B cell (primary cell): ENCODE data around the gene NUDT9. TPM values are rescaled to one million over a fixed set of nuclear protein-coding genes. Genes with fewer than 3 reads are reported as not detected.

ENCODE experiments used
- ATAC-seq: fragments of 200-7000 bp; cut with Tn5 transposase; one replicate; pipeline ENCODE4 v1.10.0; 2021; ENCODE audit warnings: low read depth, mild to moderate bottlenecking, moderate number of reproducible peaks, moderate library complexity
- CTCF ChIA-PET: fragments of 350-600 bp; sonication (Branson Sonifier 250); formaldehyde crosslinking; loops from one replicate; lab custom pipeline; 2021; ENCODE audit warnings: antibody characterized with exemption, inconsistent platforms; lab: Charles Lee
- POLR2A ChIA-PET: fragments of 350-600 bp; sonication (Branson Sonifier 250); formaldehyde crosslinking; loops from one replicate; lab custom pipeline; 2021; ENCODE audit warnings: antibody characterized with exemption; lab: Charles Lee
- DNase-seq: peaks from one replicate; pipeline ENCODE4 v3.0.0; 2013
- H2AFZ ChIP-seq: 2 replicates; pipeline ENCODE4 v1.6.1; 2012; ENCODE audit warnings: mild to moderate bottlenecking, low read depth, low read length; ENCODE audit not compliant: insufficient read depth, poor library complexity, severe bottlenecking
- H3K27ac ChIP-seq, 2 donors: 1 replicate in 1 of 2; 2 replicates in 1 of 2; pipeline ENCODE4 v1.5.1; 2012 to 2013; ENCODE audit warnings: low read length in 2 of 2, mild to moderate bottlenecking in 2 of 2, moderate library complexity in 1 of 2
- H3K27me3 ChIP-seq, 4 experiments: fragments of 200-600 bp in 1 of 4; sonication (generic) in 1 of 4; replicated peaks in 1 of 4; 1 replicate in 2 of 4; 2 replicates in 2 of 4; pipeline versions ENCODE4 v1.6.1 to v1.7.0; 2013 to 2016; ENCODE audit warnings: low read length in 3 of 4, mild to moderate bottlenecking in 2 of 4, mixed read lengths in 1 of 4, moderate library complexity in 1 of 4; ENCODE audit not compliant: insufficient read depth in 4 of 4, control insufficient read depth in 3 of 4; ENCODE audit errors: control extremely low read depth in 1 of 4
- H3K36me3 ChIP-seq, 2 experiments: replicated peaks in 1 of 2; 1 replicate in 1 of 2; 2 replicates in 1 of 2; pipeline versions ENCODE4 v1.6.1 to v1.7.1; 2013; ENCODE audit warnings: low read length in 1 of 2; ENCODE audit not compliant: insufficient read depth in 2 of 2, control insufficient read depth in 1 of 2; ENCODE audit errors: control extremely low read depth in 1 of 2, extremely low read depth in 1 of 2
- H3K4me1 ChIP-seq, 2 donors: fragments of 200-600 bp in 1 of 2; sonication (generic) in 1 of 2; 1 replicate in 1 of 2; 2 replicates in 1 of 2; pipeline versions ENCODE4 v1.5.1 to v1.6.1; 2013 to 2017; ENCODE audit warnings: low read length in 2 of 2; ENCODE audit not compliant: control insufficient read depth in 2 of 2, insufficient read depth in 2 of 2
- H3K4me2 ChIP-seq: replicated peaks from 2 replicates; pipeline ENCODE3; 2012; ENCODE audit warnings: mild to moderate bottlenecking, low read depth, low read length; ENCODE audit not compliant: poor library complexity, severe bottlenecking
- H3K4me3 ChIP-seq, 5 experiments: fragments of 200-600 bp in 1 of 5; sonication (generic) in 1 of 5; 1 replicate in 3 of 5; 2 replicates in 2 of 5; pipeline versions ENCODE4 v1.5.1 to v1.7.0; 2011 to 2016; ENCODE audit warnings: low read length in 4 of 5, mild to moderate bottlenecking in 4 of 5, low read depth in 2 of 5, control low read depth in 1 of 5, moderate library complexity in 1 of 5; ENCODE audit not compliant: insufficient read depth in 1 of 5; ENCODE audit errors: control extremely low read depth in 1 of 5, extremely low read depth in 1 of 5
- H3K79me2 ChIP-seq: fragments of 200-600 bp; sonication (generic); one replicate; pipeline ENCODE4 v1.6.0; 2016; ENCODE audit warnings: low read length; ENCODE audit not compliant: control insufficient read depth, insufficient read depth
- H3K9ac ChIP-seq: fragments of 200-600 bp; sonication (generic); 2 replicates; pipeline ENCODE4 v1.6.1; 2017; ENCODE audit warnings: mild to moderate bottlenecking, low read length, moderate library complexity
- H3K9me3 ChIP-seq, 3 donors: one replicate each; pipeline versions ENCODE4 v1.6.1 to v1.7.1; 2013; ENCODE audit warnings: low read length in 2 of 3; ENCODE audit not compliant: control insufficient read depth in 2 of 3, insufficient read depth in 1 of 3; ENCODE audit errors: control extremely low read depth in 1 of 3
- H4K20me1 ChIP-seq: 2 replicates; pipeline ENCODE4 v1.6.0; 2012; ENCODE audit warnings: mild to moderate bottlenecking, low read length; ENCODE audit not compliant: insufficient read depth, control insufficient read depth, poor library complexity, severe bottlenecking
- H3K27ac Mint-ChIP-seq: one replicate; pipeline ENCODE4 v1.8.0; 2021; ENCODE audit warnings: mixed read lengths
- H3K27me3 Mint-ChIP-seq: one replicate; pipeline ENCODE4 v1.8.0; 2021; ENCODE audit warnings: mixed read lengths
- H3K4me1 Mint-ChIP-seq: one replicate; pipeline ENCODE4 v1.8.0; 2021; ENCODE audit warnings: mixed read lengths
- H3K4me3 Mint-ChIP-seq: one replicate; pipeline ENCODE4 v1.8.0; 2021; ENCODE audit warnings: mixed read lengths
- H3K9me3 Mint-ChIP-seq: one replicate; pipeline ENCODE4 v1.8.0; 2022; ENCODE audit warnings: mixed read lengths; ENCODE audit not compliant: insufficient read depth
- EZH2 ChIP-seq: IDR thresholded peaks from 2 replicates; pipeline ENCODE4 v1.6.1; 2012; ENCODE audit warnings: borderline replicate concordance, low read depth, mild to moderate bottlenecking, moderate library complexity, low read length; ENCODE audit not compliant: insufficient read depth, poor library complexity, severe bottlenecking
- WGBS: methylation state at CpG from one replicate; pipeline ENCODE4 v1.1.5; 2013; ENCODE audit warnings: missing lambda C conversion rate; ENCODE audit not compliant: insufficient coverage; 5-methylcytosine and 5-hydroxymethylcytosine counted together
- intact Hi-C: fragments of 100-400 bp; cut with micrococcal nuclease; formaldehyde crosslinking; loops from one replicate; pipeline ENCODE4 v1.10.0; 2022
- polyA plus RNA-seq: library from polyadenylated mRNA; depleted of rRNA; stranded (reverse); fragments of >200 nt; gene quantifications from 2 replicates; pipeline ENCODE4 v1.2.3, GENCODE V29; 2012
- total RNA-seq, 2 donors: library from RNA; stranded (reverse); fragments of 120-200 nt in 1 of 2; gene quantifications; 1 replicate in 1 of 2; 2 replicates in 1 of 2; pipeline versions ENCODE4 v1.2.3 to v1.2.4, GENCODE V29; 2013 to 2022
- TF ChIP-seq, protein P1 (sequence below): fragments of 200-600 bp; IDR thresholded peaks from one replicate; pipeline ENCODE4 v1.8.0; 2022; ENCODE audit warnings: antibody characterized with exemption, mild to moderate bottlenecking

NUDT9 gene
- total and polyA plus RNA-seq, 2 donors (not counting 1 experiment from before 2014, with no cell fraction given), result 10.0 to 17.5 TPM

DNA sequence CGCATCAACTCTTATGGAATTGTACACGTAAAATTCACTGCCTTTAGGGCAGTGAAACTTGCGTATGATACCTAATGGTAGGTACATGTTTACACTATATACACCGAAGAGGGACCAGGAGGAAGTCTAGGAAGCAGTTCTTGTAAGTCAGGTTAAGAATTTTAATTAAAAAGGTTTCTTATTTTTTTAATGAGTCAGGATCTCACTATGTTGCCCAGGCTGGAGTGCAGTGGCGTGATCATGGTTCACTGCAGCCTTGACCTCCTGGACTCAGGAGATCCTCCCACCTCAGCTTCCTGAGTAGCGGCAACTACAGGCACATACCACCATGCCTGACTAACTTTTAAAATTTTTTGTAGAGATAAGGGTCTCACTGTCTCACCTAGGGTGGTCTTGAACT lies 6.6 kb downstream of the NUDT9 start:
- no peaks in the 10 kb centered on the region for H3K27me3 ChIP-seq
- H3K36me3 ChIP-seq, result no peaks in the 10 kb centered on the region
- ATAC-seq, result no peak
- intact Hi-C loops, result no loop called here
- no peak for DNase-seq
- Mint-ChIP-seq H3K4me3 (no peak overlapping the region), H3K9me3 (no peaks in the 10 kb centered on the region), H3K27ac (no peak overlapping the region), H3K27me3 (no peaks in the 10 kb centered on the region), H3K4me1 (peaks cover 45% of the 10 kb centered on the region)
- H4K20me1 ChIP-seq, result peaks cover 10% of the 10 kb centered on the region
- no peak overlapping the region for H3K4me3 ChIP-seq
- ChIA-PET POLR2A (no interaction called here), CTCF (no interaction called here)
- H2AFZ ChIP-seq, result no peak overlapping the region
- peaks cover 1 to 6% of the 10 kb centered on the region in 2 donors for H3K4me1 ChIP-seq
- WGBS, result 100% methylated on average over 1 of the region's 6 CpGs
- H3K9me3 ChIP-seq, result no peaks in the 10 kb centered on the region
- H3K27ac ChIP-seq, result no peak overlapping the region
- no peak overlapping the region for H3K9ac ChIP-seq
- TF ChIP-seq, protein P1, sequence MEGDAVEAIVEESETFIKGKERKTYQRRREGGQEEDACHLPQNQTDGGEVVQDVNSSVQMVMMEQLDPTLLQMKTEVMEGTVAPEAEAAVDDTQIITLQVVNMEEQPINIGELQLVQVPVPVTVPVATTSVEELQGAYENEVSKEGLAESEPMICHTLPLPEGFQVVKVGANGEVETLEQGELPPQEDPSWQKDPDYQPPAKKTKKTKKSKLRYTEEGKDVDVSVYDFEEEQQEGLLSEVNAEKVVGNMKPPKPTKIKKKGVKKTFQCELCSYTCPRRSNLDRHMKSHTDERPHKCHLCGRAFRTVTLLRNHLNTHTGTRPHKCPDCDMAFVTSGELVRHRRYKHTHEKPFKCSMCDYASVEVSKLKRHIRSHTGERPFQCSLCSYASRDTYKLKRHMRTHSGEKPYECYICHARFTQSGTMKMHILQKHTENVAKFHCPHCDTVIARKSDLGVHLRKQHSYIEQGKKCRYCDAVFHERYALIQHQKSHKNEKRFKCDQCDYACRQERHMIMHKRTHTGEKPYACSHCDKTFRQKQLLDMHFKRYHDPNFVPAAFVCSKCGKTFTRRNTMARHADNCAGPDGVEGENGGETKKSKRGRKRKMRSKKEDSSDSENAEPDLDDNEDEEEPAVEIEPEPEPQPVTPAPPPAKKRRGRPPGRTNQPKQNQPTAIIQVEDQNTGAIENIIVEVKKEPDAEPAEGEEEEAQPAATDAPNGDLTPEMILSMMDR, result no peak
- TF ChIP-seq EZH2, result no peak
- no peak overlapping the region for H3K4me2 ChIP-seq
- H3K79me2 ChIP-seq, result peaks cover 74% of the 10 kb centered on the region

DNA sequence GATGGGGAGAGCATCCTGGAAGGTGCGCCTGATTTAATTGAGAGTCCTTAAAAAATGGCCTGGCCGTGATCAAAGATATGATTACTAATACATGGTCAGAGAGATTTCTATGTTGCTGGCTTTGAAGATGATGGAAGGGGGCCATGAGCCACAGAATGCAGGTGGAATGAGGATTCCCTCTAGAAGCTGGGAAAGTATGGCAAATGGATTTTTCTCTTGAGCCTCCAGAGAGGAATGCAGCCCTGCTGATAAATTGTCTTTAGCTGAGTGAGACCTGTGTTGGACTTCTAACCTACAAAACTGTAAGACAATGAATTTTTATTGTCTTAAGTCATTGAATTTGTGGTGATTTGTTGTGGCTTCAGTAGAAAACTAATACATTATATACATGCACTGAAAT lies 7.7 kb downstream of the NUDT9 start:
- H3K9me3 Mint-ChIP-seq, result no peaks in the 10 kb centered on the region
- Histone ChIP-seq H3K4me2 (no peak overlapping the region), H3K4me3 (no peak overlapping the region), H3K27ac (no peak overlapping the region), H4K20me1 (peaks cover 10% of the 10 kb centered on the region), H3K79me2 (peaks cover 63% of the 10 kb centered on the region), H3K4me1 (no peaks in the 10 kb centered on the region), H3K9ac (no peak overlapping the region), H3K9me3 (no peaks in the 10 kb centered on the region), H3K36me3 (peaks cover 0 to 2% of the 10 kb centered on the region in 2 experiments), H3K27me3 (no peaks in the 10 kb centered on the region), H2AFZ (no peak overlapping the region)
- H3K27ac Mint-ChIP-seq, result no peak overlapping the region
- POLR2A ChIA-PET, result no interaction called here
- WGBS, result 100% methylated on average over 2 of the region's 2 CpGs
- ATAC-seq, result no peak
- H3K4me1 Mint-ChIP-seq, result peaks cover 39% of the 10 kb centered on the region
- TF ChIP-seq EZH2, result no peak
- TF ChIP-seq, protein P1, result no peak
- intact Hi-C loops, result no loop called here
- H3K4me3 Mint-ChIP-seq, result no peak overlapping the region
- CTCF ChIA-PET, result no interaction called here
- no peak for DNase-seq
- no peaks in the 10 kb centered on the region for H3K27me3 Mint-ChIP-seq
